Activated CD4-positive, alpha-beta T cell treated with anti-CD3 and anti-CD28 coated beads, Interleukin-2, Interleukin-6, amounts not matched to agents 100 ng/mL and 50 ng/mL, durations not matched to agents 16 hours and 8 hours (primary cell): ENCODE data around the gene CCL24.
"Not testable (repeated sequence)": the region's sequence is repeated elsewhere in the genome, so short reads cannot be mapped to it uniquely, and the experiment has no call there.

ENCODE experiments used
- DNase-seq: peaks from one replicate; pipeline ENCODE4 v3.0.0-alpha.2; 2020

Gene CCL24

GRCh38 chr7:75818472-75818871, 4.9 kb upstream of the CCL24 start:
- DNase-seq = no peak

- no peak for DNase-seq
Observed at GRCh38 chr7:75817116-75817515, 3.5 kb upstream of the CCL24 start.

GRCh38 chr7:75815418-75816064, 1.9 kb upstream of the CCL24 start:
- DNase-seq = no peak

GRCh38 chr7:75814407-75814947, 871 bp upstream of the CCL24 start:
- DNase-seq = no peak

GRCh38 chr7:75813084-75813483, 522 bp downstream of the CCL24 start:
- no peak for DNase-seq

GRCh38 chr7:75811894-75812678, 1.5 kb downstream of the CCL24 start:
- no peak for DNase-seq

- DNase-seq = no peak
Observed at GRCh38 chr7:75809396-75809795, 4.2 kb downstream of the CCL24 start.

- DNase-seq = no peak
Observed at GRCh38 chr7:75808106-75808505, 5.5 kb downstream of the CCL24 start.

GRCh38 chr7:75807452-75807851, 6.2 kb downstream of the CCL24 start:
- DNase-seq = no peak

- no peak for DNase-seq
Observed at GRCh38 chr7:75806560-75807307, 6.9 kb downstream of the CCL24 start.

- DNase-seq = no peak
Observed at GRCh38 chr7:75804705-75805104, 8.9 kb downstream of the CCL24 start.

GRCh38 chr7:75804004-75804403, 9.6 kb downstream of the CCL24 start:
- no peak for DNase-seq

- DNase-seq = no peak
Observed at GRCh38 chr7:75802552-75802821, 11.1 kb downstream of the CCL24 start.

GRCh38 chr7:75798770-75799169, 14.8 kb downstream of the CCL24 start:
- no peak for DNase-seq

GRCh38 chr7:75796420-75796819, 17.2 kb downstream of the CCL24 start:
- DNase-seq = no peak

GRCh38 chr7:75795831-75796285, 17.7 kb downstream of the CCL24 start:
- DNase-seq = no peak

- no peak for DNase-seq
Observed at GRCh38 chr7:75793676-75794075, 19.9 kb downstream of the CCL24 start.

- DNase-seq = not testable (repeated sequence)
Observed at GRCh38 chr7:75792567-75792966, 21.0 kb downstream of the CCL24 start.

GRCh38 chr7:75789361-75789924, 24.2 kb downstream of the CCL24 start:
- DNase-seq = no peak

GRCh38 chr7:75788154-75788847, 25.3 kb downstream of the CCL24 start:
- not testable (repeated sequence) for DNase-seq

GRCh38 chr7:75783058-75783457, 30.5 kb downstream of the CCL24 start:
- not testable (repeated sequence) for DNase-seq

GRCh38 chr7:75780647-75781273, 32.8 kb downstream of the CCL24 start:
- DNase-seq = not testable (repeated sequence)
